SK-N-SH (cell line): ENCODE results near the gene ZBED3. TPM values are rescaled to one million over a fixed set of nuclear protein-coding genes. Genes with fewer than 3 reads are reported as not detected.

Experiments used
- CTCF ChIA-PET: fragments of 300-600, 350-600 bp; formaldehyde crosslinking; extraction: SDS; loops from one replicate; lab custom pipeline; 2021; lab: Yijun Ruan, JAX
- POLR2A ChIA-PET: fragments of 350-600 bp; sonication (Branson Sonifier 250); formaldehyde crosslinking; extraction: SDS; loops from one replicate; lab custom pipeline; 2020; ENCODE audit warnings: antibody characterized with exemption, inconsistent platforms; lab: Yijun Ruan, JAX
- DNase-seq: peaks from one replicate; pipeline ENCODE4 v3.0.0; 2012
- H2AFZ ChIP-seq: fragments of 200-600 bp; sonication (generic); 2 replicates; pipeline ENCODE4 v1.8.1; 2016; ENCODE audit warnings: antibody characterized with exemption, mild to moderate bottlenecking, low read depth
- H3F3A ChIP-seq: fragments of 200-600 bp; sonication (generic); replicated peaks from 2 replicates; pipeline ENCODE3; 2016; ENCODE audit warnings: antibody characterized with exemption, mild to moderate bottlenecking; ENCODE audit not compliant: insufficient read depth
- H3K27ac ChIP-seq, 2 experiments: fragments of 200-500 bp in 1 of 2; fragments of 200-600 bp in 1 of 2; sonication (Bioruptor generic) in 1 of 2; sonication (generic), shearing (Covaris generic) in 1 of 2; 2 replicates each; pipeline versions ENCODE4 v1.5.1 to v1.6.1; 2014 to 2016; ENCODE audit warnings: low read depth in 2 of 2, inconsistent platforms in 1 of 2, low read length in 1 of 2, mild to moderate bottlenecking in 1 of 2, mixed read lengths in 1 of 2
- H3K27me3 ChIP-seq: fragments of 200-600 bp; sonication (generic), shearing (Covaris generic); 2 replicates; pipeline ENCODE4 v1.6.1; 2016; ENCODE audit warnings: mixed run types; ENCODE audit not compliant: insufficient read depth
- H3K36me3 ChIP-seq, 2 experiments: fragments of 200-500 bp in 1 of 2; fragments of 200-600 bp in 1 of 2; sonication (Bioruptor generic) in 1 of 2; sonication (generic) in 1 of 2; replicated peaks in 1 of 2; 2 replicates each; pipeline versions ENCODE3 to v1.5.1; 2014 to 2016; ENCODE audit warnings: low read length in 1 of 2, mild to moderate bottlenecking in 1 of 2; ENCODE audit not compliant: insufficient read depth in 2 of 2, control insufficient read depth in 1 of 2
- H3K4me1 ChIP-seq, 2 experiments: fragments of 200-500 bp in 1 of 2; fragments of 200-600 bp in 1 of 2; sonication (Bioruptor generic) in 1 of 2; sonication (generic), shearing (Covaris generic) in 1 of 2; 2 replicates each; pipeline versions ENCODE4 v1.5.1 to v1.6.1; 2014 to 2016; ENCODE audit warnings: low read depth in 1 of 2, low read length in 1 of 2, mixed run types in 1 of 2; ENCODE audit not compliant: insufficient read depth in 2 of 2, control insufficient read depth in 1 of 2
- H3K4me2 ChIP-seq: fragments of 200-600 bp; sonication (generic), shearing (Covaris generic); 2 replicates; pipeline ENCODE4 v1.6.1; 2017; ENCODE audit warnings: mixed run types
- H3K4me3 ChIP-seq, 2 experiments: fragments of 200-500 bp in 1 of 2; fragments of 200-600 bp in 1 of 2; sonication (Bioruptor generic) in 1 of 2; sonication (generic), shearing (Covaris generic) in 1 of 2; 2 replicates each; pipeline versions ENCODE4 v1.5.1 to v1.8.1; 2014 to 2016; ENCODE audit warnings: low read depth in 2 of 2, inconsistent platforms in 1 of 2, low read length in 1 of 2, mild to moderate bottlenecking in 1 of 2, mixed read lengths in 1 of 2, moderate library complexity in 1 of 2
- H3K79me2 ChIP-seq: fragments of 200-600 bp; sonication (generic); 2 replicates; pipeline ENCODE4 v1.8.1; 2017; ENCODE audit warnings: mild to moderate bottlenecking; ENCODE audit not compliant: insufficient read depth
- H3K9ac ChIP-seq: fragments of 200-600 bp; sonication (generic); 2 replicates; pipeline ENCODE4 v1.6.1; 2017; ENCODE audit warnings: mixed run types
- H3K9me2 ChIP-seq: fragments of 200-600 bp; sonication (generic); 2 replicates; pipeline ENCODE4 v1.6.1; 2017; ENCODE audit warnings: mixed run types
- H3K9me3 ChIP-seq: fragments of 200-600 bp; sonication (generic); 2 replicates; pipeline ENCODE4 v1.6.1; 2017; ENCODE audit warnings: mixed run types, mild to moderate bottlenecking, moderate library complexity
- H4K20me1 ChIP-seq: fragments of 200-600 bp; sonication (generic); 2 replicates; pipeline ENCODE4 v1.6.1; 2017; ENCODE audit warnings: mild to moderate bottlenecking, mixed run types; ENCODE audit not compliant: insufficient read depth
- CHD2 ChIP-seq: fragments of 150-350 bp; IDR thresholded peaks from 2 replicates; pipeline ENCODE4 v1.6.1; 2018; ENCODE audit warnings: low read length; ENCODE audit not compliant: partially characterized antibody
- CTCF ChIP-seq: fragments of 200-600 bp; sonication (generic); IDR thresholded peaks from 2 replicates; pipeline ENCODE4 v1.6.1; 2017; ENCODE audit warnings: antibody characterized with exemption, mild to moderate bottlenecking, moderate library complexity
- ELF1 ChIP-seq: IDR thresholded peaks from 2 replicates; pipeline ENCODE4 v1.4.0; 2012
- EZH2phosphoT487 ChIP-seq: fragments of 200-600 bp; sonication (generic); IDR thresholded peaks from 2 replicates; pipeline ENCODE4 v1.6.1; 2017; ENCODE audit warnings: low read depth, mixed run types, mild to moderate bottlenecking, antibody characterized with exemption, moderate library complexity, borderline replicate concordance
- FOSL2 ChIP-seq: IDR thresholded peaks from 2 replicates; pipeline ENCODE4 v1.4.0; 2012; ENCODE audit warnings: low read depth, mild to moderate bottlenecking, moderate library complexity, borderline replicate concordance
- FOXM1 ChIP-seq: IDR thresholded peaks from 2 replicates; pipeline ENCODE4 v1.4.0; 2012; ENCODE audit warnings: low read depth, mild to moderate bottlenecking
- GATA2 ChIP-seq: sonication (generic); formaldehyde crosslinking; IDR thresholded peaks from 2 replicates; pipeline ENCODE4 v1.5.0; 2020; ENCODE audit warnings: mild to moderate bottlenecking, missing genetic modification reagents
- NRF1 ChIP-seq: IDR thresholded peaks from 2 replicates; pipeline ENCODE4 v1.6.1; 2012; ENCODE audit warnings: low read depth, mild to moderate bottlenecking, low read length
- PBX3 ChIP-seq: IDR thresholded peaks from 2 replicates; pipeline ENCODE4; 2012
- POLR2AphosphoS5 ChIP-seq: IDR thresholded peaks from 2 replicates; pipeline ENCODE4 v1.6.1; 2012; ENCODE audit warnings: low read depth, low read length
- RAD21 ChIP-seq: IDR thresholded peaks from 2 replicates; pipeline ENCODE4 v1.6.1; 2012; ENCODE audit warnings: mild to moderate bottlenecking, low read length
- RCOR1 ChIP-seq: fragments of 150-350 bp; IDR thresholded peaks from 2 replicates; pipeline ENCODE4 v1.6.1; 2017; ENCODE audit warnings: antibody characterized with exemption, low read length
- RFX5 ChIP-seq: IDR thresholded peaks from 2 replicates; pipeline ENCODE4 v1.6.1; 2012; ENCODE audit warnings: mild to moderate bottlenecking, improper control_type of control experiment, low read length
- SIN3A ChIP-seq: IDR thresholded peaks from 2 replicates; pipeline ENCODE4 v1.6.1; 2012; ENCODE audit warnings: low read depth, mild to moderate bottlenecking, low read length, moderate library complexity, borderline replicate concordance
- TAF1 ChIP-seq: IDR thresholded peaks from 2 replicates; pipeline ENCODE4 v1.6.1; 2012; ENCODE audit warnings: low read depth, mild to moderate bottlenecking, low read length, moderate library complexity, borderline replicate concordance
- TCF12 ChIP-seq: IDR thresholded peaks from 2 replicates; pipeline ENCODE4 v1.4.0; 2012
- TEAD4 ChIP-seq: IDR thresholded peaks from 2 replicates; pipeline ENCODE4 v1.4.0; 2012; ENCODE audit warnings: mild to moderate bottlenecking, borderline replicate concordance; ENCODE audit not compliant: insufficient read depth
- ZBTB33 ChIP-seq: IDR thresholded peaks from 2 replicates; pipeline ENCODE4 v1.4.0; 2012; ENCODE audit warnings: low read depth, borderline replicate concordance
- WGBS: methylation state at CpG from one replicate; pipeline ENCODE4 v1.1.6; 2017; ENCODE audit warnings: low lambda C conversion rate; 5-methylcytosine and 5-hydroxymethylcytosine counted together
- polyA plus RNA-seq, 3 experiments: library from polyadenylated mRNA; depleted of rRNA; stranded (reverse); fragments of >200 nt; gene quantifications; 2 replicates each; pipeline ENCODE4 v1.2.3, GENCODE V29; 2012

Gene ZBED3
- polyA plus RNA-seq, 1 of the 3 experiments (the other 2 are of a cell fraction) = 5.8 TPM

- TF ChIP-seq TAF1 = no peak
- no peak for TF ChIP-seq FOXM1
- no peak for TF ChIP-seq PBX3
- TF ChIP-seq TCF12 = no peak
- no peak for TF ChIP-seq NRF1
- no peak for TF ChIP-seq CHD2
- TF ChIP-seq TEAD4 = no peak
- no peak for TF ChIP-seq FOSL2
- no peak for TF ChIP-seq ELF1
- no peak for TF ChIP-seq GATA2 (CRISPR knock-in tag)
Measured at GRCh38 chr5:77065256-77065655, 21.8 kb downstream of the ZBED3 start (continued).

GRCh38 chr5:77064040-77064439 is 23.0 kb downstream of the ZBED3 start:
- Histone ChIP-seq H3K4me3 (no peak overlapping the region), H3K4me1 (no peaks in the 10 kb centered on the region), H3K9me2 (no peaks in the 10 kb centered on the region), H3K79me2 (no peaks in the 10 kb centered on the region), H3F3A (no peaks in the 10 kb centered on the region), H3K36me3 (peaks cover 79 to 87% of the 10 kb centered on the region in 2 experiments), H3K9me3 (no peaks in the 10 kb centered on the region), H3K9ac (no peak overlapping the region), H2AFZ (no peak overlapping the region), H3K4me2 (no peak overlapping the region), H4K20me1 (no peaks in the 10 kb centered on the region), H3K27me3 (no peaks in the 10 kb centered on the region), H3K27ac (no peak overlapping the region)
- POLR2A ChIA-PET = no interaction called here
- WGBS = 73% methylated on average over 3 of the region's 3 CpGs
- TF ChIP-seq EZH2phosphoT487 (no peak), ZBTB33 (no peak), RFX5 (no peak), PBX3 (no peak), CTCF (no peak), POLR2AphosphoS5 (no peak), RCOR1 (no peak), RAD21 (no peak), SIN3A (no peak), TCF12 (no peak)
- CTCF ChIA-PET = interaction anchor here (1.9 to 6.4 kb wide), 3 partner anchors 9 to 22 kb away, joined by 4 to 44 read pairs (median 6); no protein-coding TSS in a partner anchor
- no peak for DNase-seq
